Measurements from ENCODE around the gene DNPH1. TPM values are rescaled to one million over a fixed set of nuclear protein-coding genes. Genes with fewer than 3 reads are reported as not detected.
A peak's percentile ranks its signal among the peaks of the same experiment; 100 is the strongest.

The DNPH1 gene
- total and polyA plus RNA-seq, 9 of the 15 experiments (the other 6 are each of a cell fraction or from before 2014, with no cell fraction given), result 7.3 to 300 (median 68.7) TPM

DNA sequence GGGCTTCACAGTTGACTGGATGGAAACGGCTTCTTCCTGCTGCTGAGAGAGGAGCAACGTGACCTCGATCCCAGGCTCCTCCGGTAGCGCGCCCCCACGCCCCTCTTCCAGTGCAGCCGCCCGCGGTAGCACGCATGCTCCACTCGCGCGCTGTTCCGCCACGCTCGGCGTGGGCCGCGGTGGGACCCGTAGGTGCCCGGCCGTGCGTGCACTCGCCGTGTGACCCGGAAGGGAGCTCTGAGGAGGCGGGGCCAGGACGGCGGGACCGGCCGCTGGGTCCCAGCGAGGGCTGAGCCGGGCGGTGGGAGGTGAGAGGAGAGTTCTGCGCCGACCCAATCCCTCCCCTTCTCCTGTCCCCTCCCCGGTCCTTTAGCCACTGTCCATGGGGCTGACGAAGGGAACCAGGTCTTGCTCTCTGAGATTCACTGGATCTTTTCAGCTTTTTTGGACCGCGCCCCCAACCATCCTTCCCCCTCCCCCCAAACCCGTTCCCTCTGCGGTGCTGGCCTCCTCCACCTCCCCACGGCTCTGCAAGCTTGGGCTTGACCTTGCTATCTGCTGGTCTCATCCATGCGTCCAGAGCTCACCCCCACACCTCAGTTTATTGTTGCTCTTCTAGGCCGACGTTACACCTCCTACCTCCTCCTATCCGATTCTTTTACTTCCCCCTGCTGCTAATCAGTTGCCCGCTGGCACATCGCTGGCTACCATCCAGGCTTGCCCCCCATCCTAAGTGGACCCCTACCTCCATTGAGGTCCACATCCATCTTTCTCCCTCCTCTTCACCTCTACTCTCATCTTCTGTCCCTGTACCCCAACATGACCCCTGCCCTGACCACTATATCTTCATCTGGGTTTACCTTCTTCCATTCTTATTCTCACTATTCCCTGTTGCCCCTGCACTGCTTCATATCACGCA lies 47.1 kb downstream of the DNPH1 start, which contains the start of gene CUL9 (continued):
- TF ChIP-seq ZSCAN29 (IDR thresholded peaks at IDR 0.05) (no peak), PRMT5 (CRISPR knock-in tag; IDR thresholded peaks at IDR 0.05) (no peak), TAF7 (tag; IDR thresholded peaks at IDR 0.05) (peak; percentile 45; the same call in 1 of the 2 replicates), SP1 (CRISPR knock-in tag; IDR thresholded peaks at IDR 0.05) (peak; percentile 83), PYGO2 (tag; IDR thresholded peaks at IDR 0.05) (no peak), ILK (tag; IDR thresholded peaks at IDR 0.05; ENCODE audit: borderline replicate concordance, low read depth) (no peak), CREB5 (CRISPR knock-in tag; IDR thresholded peaks at IDR 0.05) (no peak), ZHX1 (conservative IDR thresholded peaks at IDR 0.05; ENCODE audit: low read length) (no peak), PKNOX1 (IDR thresholded peaks at IDR 0.05) (0 out of 2 replicates have a peak, but pooled peaks have one; percentile 14), MTA1 (IDR thresholded peaks at IDR 0.05; ENCODE audit: borderline replicate concordance) (peak; percentile 42; the same call in 1 of the 2 replicates), ATF3 (IDR thresholded peaks at IDR 0.05) (0 out of 2 replicates have a peak, but pooled peaks have one; percentile 5), ATF3 (CRISPR knock-in tag; conservative IDR thresholded peaks at IDR 0.05) (no peak)
- TF ChIP-seq, protein P1, sequence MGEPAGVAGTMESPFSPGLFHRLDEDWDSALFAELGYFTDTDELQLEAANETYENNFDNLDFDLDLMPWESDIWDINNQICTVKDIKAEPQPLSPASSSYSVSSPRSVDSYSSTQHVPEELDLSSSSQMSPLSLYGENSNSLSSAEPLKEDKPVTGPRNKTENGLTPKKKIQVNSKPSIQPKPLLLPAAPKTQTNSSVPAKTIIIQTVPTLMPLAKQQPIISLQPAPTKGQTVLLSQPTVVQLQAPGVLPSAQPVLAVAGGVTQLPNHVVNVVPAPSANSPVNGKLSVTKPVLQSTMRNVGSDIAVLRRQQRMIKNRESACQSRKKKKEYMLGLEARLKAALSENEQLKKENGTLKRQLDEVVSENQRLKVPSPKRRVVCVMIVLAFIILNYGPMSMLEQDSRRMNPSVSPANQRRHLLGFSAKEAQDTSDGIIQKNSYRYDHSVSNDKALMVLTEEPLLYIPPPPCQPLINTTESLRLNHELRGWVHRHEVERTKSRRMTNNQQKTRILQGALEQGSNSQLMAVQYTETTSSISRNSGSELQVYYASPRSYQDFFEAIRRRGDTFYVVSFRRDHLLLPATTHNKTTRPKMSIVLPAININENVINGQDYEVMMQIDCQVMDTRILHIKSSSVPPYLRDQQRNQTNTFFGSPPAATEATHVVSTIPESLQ (CRISPR knock-in tag; IDR thresholded peaks at IDR 0.05), result peak; percentile 74; the same call in 1 of the 2 replicates
- TF ChIP-seq, protein P2, sequence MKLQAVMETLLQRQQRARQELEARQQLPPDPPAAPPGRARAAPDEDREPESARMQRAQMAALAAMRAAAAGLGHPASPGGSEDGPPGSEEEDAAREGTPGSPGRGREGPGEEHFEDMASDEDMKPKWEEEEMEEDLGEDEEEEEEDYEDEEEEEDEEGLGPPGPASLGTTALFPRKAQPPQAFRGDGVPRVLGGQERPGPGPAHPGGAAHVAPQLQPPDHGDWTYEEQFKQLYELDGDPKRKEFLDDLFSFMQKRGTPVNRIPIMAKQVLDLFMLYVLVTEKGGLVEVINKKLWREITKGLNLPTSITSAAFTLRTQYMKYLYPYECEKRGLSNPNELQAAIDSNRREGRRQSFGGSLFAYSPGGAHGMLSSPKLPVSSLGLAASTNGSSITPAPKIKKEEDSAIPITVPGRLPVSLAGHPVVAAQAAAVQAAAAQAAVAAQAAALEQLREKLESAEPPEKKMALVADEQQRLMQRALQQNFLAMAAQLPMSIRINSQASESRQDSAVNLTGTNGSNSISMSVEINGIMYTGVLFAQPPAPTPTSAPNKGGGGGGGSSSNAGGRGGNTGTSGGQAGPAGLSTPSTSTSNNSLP (IDR thresholded peaks at IDR 0.05; ENCODE audit: borderline replicate concordance, low read depth, low read length), result no peak
- TF ChIP-seq, protein P3, sequence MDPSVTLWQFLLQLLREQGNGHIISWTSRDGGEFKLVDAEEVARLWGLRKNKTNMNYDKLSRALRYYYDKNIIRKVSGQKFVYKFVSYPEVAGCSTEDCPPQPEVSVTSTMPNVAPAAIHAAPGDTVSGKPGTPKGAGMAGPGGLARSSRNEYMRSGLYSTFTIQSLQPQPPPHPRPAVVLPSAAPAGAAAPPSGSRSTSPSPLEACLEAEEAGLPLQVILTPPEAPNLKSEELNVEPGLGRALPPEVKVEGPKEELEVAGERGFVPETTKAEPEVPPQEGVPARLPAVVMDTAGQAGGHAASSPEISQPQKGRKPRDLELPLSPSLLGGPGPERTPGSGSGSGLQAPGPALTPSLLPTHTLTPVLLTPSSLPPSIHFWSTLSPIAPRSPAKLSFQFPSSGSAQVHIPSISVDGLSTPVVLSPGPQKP (CRISPR knock-in tag; IDR thresholded peaks at IDR 0.05), result no peak
